GM21390 (cell line): ENCODE results near the gene NOS1AP.

Experiments used
- ATAC-seq: cut with Tn5 transposase; IDR thresholded peaks from one replicate; pipeline ENCODE4 v1.9.1; 2021; ENCODE audit not compliant: unreplicated experiment

NOS1AP gene

DNA sequence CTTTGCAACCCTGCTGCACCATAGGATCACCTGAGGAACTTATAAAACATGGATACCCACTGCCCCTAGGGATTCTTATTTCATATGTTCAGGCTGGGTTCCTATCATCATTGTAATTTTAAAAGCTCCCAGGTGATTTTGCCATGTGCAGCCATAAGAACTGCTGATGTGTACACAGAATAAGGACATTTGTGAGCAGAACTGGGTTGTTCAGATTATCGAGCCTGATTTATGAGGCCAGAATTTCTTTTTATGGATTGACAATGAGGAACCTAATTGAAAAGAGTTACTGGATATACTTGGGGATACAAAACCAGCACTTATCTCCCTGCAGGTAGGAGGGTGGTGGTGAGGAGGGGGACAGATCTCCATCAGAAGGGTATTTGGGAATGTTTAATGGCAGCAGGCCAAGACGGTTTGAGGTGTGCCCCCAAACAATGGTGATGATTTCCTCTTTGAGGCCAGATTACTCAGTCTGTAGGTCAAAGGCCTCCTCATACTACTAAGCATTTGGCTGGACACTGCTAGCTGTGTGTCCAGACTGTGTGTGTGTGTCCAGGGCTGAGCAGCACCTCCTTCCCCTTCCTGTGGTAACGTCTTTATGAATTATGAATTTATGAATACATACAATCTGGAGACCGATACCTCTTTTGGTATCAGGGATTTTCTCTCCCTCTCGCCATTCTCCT lies 18.9 kb downstream of the NOS1AP start:
- ATAC-seq: no peak

- no peak for ATAC-seq
Observed at GRCh38 chr1:162089748-162090147, 20.3 kb downstream of the NOS1AP start.

DNA sequence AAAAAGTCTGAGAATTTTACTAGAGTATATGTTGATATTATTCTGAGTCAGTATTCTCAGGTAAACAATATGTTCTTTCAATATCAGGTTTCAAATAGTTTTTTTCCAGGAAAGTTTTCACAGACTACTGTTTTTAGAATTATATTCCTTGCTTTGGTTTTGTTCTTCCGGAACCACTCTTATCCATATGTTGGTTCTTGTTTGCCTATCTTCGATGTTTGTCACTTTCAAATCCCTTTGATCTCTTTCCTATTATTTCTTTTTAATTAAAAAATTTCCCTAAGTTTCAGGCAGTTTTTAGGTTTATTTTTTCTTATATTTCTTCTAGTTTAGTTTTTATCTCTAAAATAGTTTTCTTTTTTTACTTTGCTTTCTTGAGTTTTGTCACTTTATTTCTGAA lies 20.9 kb downstream of the NOS1AP start:
- ATAC-seq: no peak

- no peak for ATAC-seq
Observed at GRCh38 chr1:162091681-162092524, 22.4 kb downstream of the NOS1AP start.

GRCh38 chr1:162093095-162093494 lies 23.6 kb downstream of the NOS1AP start:
- no peak for ATAC-seq

- ATAC-seq: no peak
Observed at GRCh38 chr1:162094271-162094670, 24.8 kb downstream of the NOS1AP start.

GRCh38 chr1:162094723-162095122 lies 25.2 kb downstream of the NOS1AP start:
- ATAC-seq: no peak

GRCh38 chr1:162107911-162108310 lies 38.4 kb downstream of the NOS1AP start:
- no peak for ATAC-seq

DNA sequence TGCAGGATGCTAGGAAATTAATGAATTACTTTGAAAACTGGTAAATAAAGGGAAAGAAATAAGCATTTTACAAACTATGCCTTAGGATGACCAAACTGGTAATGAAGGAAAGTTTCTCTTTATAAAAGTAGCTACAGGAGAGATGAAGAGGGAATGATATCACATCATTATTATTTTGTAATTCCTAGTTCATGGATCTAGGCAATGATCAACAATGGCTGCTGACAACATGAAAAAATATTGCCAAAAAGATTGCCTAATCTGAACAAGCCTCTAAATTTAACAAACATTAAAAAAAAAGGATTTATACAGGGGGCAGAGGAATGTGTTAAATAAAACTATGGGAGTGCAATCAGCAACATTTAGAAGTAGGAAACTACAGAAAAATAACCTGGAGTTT lies 38.9 kb downstream of the NOS1AP start:
- ATAC-seq: no peak

- no peak for ATAC-seq
Observed at GRCh38 chr1:162110910-162111309, 41.4 kb downstream of the NOS1AP start.

DNA sequence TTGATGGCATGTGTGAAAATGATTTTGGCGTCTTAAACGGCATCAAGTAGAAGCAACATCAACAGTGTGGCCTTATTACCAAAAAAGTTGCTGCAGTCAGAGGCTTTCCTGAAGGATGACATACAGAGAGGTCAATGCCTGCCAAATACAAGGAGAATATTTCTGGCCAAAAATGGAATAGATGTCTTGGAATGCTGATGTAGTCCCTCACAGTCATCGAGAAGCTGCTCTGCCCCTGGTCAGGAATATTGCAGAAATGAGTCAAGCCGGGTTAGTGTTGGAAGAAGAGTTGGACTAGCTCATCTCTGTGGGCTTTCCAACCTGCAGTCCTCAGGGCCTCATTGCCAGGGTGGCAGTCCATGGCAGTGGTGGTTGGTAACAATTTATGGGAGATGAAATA lies 42.1 kb downstream of the NOS1AP start:
- ATAC-seq: no peak

GRCh38 chr1:162113419-162113818 lies 43.9 kb downstream of the NOS1AP start:
- no peak for ATAC-seq

DNA sequence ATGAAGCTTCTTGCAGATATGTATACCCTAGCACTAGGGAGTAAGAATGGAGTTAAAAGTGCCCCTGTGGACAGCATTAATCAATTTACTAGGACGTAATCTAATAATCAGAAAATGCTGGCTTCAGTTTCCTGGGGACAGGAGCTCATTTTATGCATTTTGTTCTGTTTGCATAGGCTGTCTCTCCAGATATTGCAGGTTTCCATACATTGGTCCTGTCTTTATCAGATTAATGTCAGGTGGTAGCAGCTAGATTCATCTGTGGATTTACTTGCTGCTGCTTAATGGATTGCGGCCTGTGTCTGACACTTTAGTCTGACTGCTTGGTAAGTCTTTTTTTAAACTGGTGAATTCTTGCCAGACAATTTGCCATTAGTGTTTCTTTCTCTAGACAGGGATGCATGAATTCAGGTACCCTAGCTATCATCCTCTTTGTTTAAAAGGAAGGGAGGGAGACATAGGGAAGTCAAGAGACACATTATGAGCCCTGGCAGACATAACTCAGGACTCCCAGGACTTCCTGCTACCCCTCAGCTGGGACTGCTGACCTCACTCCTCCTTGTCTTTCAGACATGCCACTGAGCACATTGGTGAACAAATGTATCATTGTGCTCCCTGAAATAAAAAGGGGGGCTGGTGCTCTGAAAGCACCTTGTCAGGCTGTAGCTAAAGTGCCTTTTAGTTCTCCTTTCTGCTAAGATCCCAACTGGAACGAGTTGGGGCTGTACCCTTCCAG lies 47.7 kb downstream of the NOS1AP start:
- no peak for ATAC-seq

DNA sequence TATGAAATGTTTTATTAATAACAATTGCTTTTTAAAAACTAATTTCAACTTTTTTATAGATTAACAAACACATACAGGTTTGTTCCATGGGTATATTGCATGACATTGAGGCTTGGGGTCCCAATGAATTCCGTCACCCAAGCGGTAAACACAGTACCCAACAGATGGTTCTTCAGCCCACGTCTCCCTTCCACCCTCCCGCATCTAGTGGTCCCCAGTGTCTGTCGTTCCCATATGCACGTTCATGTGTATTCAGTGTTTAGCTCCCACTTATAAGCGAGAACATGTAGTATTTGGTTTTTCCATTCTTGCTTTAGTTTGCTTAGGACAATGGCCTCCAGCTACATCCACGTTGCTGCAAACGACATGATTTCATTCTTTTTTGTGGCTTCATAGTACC lies 48.6 kb downstream of the NOS1AP start:
- no peak for ATAC-seq

DNA sequence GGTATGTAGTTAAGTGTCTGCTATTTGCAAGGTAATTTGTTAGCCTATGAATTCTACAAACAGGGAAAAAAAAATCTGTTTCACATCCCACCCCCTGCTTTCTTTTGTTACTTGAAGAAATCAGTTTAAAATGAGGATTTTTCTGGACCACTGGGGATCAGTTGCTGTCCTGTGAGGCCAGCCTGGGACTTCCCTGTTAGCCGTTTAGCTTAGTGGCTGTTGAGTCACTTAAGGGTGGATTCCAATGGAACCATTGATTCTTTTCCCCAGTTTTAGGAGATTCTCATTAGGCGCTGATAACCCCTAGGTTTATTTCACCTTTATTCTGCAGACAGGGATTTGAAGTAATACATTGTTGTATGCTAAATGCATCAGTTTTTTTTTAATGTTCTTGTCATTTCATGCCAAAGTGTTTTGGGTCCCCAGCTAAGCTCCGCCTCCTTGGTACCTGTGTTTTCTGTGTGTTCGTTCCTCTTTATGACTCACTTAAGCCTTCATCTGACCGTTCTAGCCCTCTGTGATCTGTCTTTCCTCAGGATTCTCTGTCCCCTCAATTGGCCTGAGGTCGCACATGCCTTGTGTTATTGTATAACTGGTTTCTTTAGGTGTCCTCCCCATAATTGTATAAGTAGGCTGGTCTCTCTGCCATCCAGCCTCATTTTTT lies 59.3 kb downstream of the NOS1AP start:
- no peak for ATAC-seq

DNA sequence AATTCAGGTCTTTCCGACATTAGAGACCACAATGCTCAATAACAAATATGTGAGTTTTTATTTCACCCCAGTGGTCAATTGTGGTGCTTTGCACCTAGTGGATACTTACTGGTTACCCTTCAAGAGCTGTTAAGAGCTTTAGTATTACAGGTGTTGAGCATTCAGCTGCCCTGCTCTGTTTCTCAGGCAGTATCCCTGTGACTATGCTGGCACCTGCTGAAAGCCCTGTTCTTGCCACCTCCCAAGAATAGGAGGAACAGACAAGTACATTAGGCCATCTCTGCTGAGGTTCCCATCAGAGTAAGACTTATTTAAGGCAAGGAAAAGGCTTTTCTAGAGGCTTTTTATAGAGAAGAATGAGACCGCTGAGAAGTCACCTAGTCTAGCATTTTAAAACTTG lies 60.8 kb downstream of the NOS1AP start:
- ATAC-seq: no peak

DNA sequence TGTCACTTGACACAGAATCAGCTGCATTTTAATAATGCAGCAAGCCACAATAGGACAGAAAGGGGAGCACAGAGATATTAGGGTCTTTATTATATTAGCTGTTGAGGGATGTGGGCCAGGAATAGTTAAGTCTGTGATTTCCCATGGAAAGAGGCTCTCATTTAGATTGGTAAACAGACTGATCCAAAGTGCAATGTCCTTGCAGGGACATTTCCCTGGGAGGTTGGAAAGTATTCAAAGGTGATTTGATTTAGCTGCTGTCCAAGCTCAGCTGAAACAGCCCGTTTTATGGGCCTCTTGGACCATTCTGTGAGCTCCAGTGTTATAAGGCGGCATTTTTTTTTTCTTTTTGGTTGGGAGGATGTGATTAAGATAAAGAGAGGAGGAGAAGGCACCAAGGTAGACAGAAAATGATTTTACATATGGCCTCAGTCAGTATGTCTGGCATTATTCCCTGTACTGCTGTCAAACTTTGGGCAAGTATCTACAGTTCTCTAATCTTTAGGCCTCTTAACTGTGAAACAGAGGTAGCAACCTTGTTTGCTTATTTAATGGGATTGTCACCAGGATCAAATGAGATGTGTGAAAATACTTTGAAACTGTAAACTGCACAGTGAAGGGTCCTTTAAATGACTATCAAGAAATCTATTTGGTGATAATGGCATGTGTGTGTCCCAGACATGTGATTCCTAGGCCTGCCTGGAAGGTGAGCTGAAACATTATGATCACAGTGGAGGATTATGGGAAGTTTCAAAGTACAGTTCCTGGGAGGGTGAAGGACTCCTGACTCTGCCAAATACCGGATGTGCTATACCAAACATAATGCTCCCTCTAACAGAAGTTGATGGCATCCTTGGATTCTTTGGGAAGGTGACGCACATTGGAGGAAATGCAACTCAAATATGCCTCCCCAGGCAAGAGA lies 62.2 kb downstream of the NOS1AP start:
- no peak for ATAC-seq

DNA sequence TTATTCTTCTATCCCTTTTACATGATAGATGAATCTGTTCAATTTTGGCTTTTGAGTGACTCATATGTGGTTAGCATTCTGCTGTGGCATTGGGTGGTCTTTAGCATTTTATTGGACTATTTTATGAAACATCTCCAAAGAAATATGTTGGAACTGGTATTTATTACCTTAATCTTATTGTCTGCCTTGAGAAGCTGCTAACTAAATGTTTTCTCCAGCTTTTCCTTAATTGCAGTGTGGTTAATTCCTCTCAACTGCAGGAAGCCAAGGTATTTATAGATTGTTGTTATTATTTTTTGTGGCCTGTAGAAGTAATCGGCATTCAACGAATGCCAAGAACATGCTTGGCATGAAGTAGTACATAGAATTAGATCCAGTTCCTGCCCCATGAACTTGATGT lies 64.1 kb downstream of the NOS1AP start:
- no peak for ATAC-seq

GRCh38 chr1:162134646-162135045 lies 65.2 kb downstream of the NOS1AP start:
- no peak for ATAC-seq

DNA sequence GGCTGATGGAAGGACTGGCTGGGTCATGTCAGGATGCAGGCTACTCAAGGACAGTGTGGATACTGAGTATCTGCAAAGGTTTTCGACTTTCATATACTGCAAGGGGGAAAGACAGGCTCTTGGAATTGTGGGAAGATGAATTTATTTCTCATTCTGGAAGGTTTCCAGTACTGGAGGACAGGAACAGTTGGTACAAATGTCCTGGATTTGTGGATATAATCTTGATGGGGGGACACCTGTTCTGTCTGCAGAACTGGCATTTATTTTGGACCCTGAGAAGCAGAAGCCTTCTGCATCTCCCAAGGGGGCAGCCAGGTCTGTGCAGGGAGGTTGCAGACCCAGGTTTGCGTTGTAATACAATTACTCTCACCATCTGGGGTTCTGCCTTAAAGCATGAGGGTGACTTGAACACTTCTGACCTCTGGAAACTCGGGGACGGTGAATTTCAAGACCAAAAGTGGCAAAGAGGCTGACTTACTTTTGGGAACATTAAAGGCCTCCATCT lies 65.8 kb downstream of the NOS1AP start:
- ATAC-seq: no peak
